ENCODE results near the gene ACKR3. TPM values are rescaled to one million over a fixed set of nuclear protein-coding genes. Genes with fewer than 3 reads are reported as not detected.

The ACKR3 gene
- total and polyA plus RNA-seq, 3 experiments from 2014 or later, result 0.90 to 5.5 (median 1.6) TPM

GRCh38 chr2:236576953-236577352 lies 7.3 kb downstream of the ACKR3 start:
- H3K9me3 ChIP-seq (ENCODE audit: low read length), result no peaks in the 10 kb centered on the region
- Mint-ChIP-seq H3K27ac (peak overlapping the region in 2 of 8 donors; percentile 17 to 33), H3K9me3 (no peaks in the 10 kb centered on the region), H3K4me1 (peaks cover 0 to 5% (median 2%) of the 10 kb centered on the region in 3 donors), H3K4me3 (no peak overlapping the region), H3K27me3 (peaks cover 0 to 3% of the 10 kb centered on the region in 2 donors), H3K36me3 (peaks cover 12 to 55% (median 16%) of the 10 kb centered on the region in 3 donors)
- H3K4me3 ChIP-seq (ENCODE audit: low read length), result no peak overlapping the region
- POLR2A ChIA-PET, result no interaction called here
- peaks cover 13% of the 10 kb centered on the region for H3K36me3 ChIP-seq (ENCODE audit: insufficient read depth, low read length)
- no peak for DNase-seq
- CTCF ChIA-PET, result interaction anchor here (1.7 to 2.4 kb wide), 2 partner anchors 8 to 64 kb away, joined by 7 to 9 read pairs; partner anchors contain the start of gene ACKR3
- H3K27ac ChIP-seq (ENCODE audit: low read depth, low read length), result no peak overlapping the region
- H3K27me3 ChIP-seq (ENCODE audit: insufficient read depth, low read length, poor library complexity, severe bottlenecking), result no peaks in the 10 kb centered on the region
- no peaks in the 10 kb centered on the region for H3K4me1 ChIP-seq (ENCODE audit: insufficient read depth, low read length)

GRCh38 chr2:236577481-236578410 lies 8.1 kb downstream of the ACKR3 start:
- Histone ChIP-seq H3K4me1 (ENCODE audit: insufficient read depth, low read length) (no peaks in the 10 kb centered on the region), H3K9me3 (ENCODE audit: low read length) (no peaks in the 10 kb centered on the region), H3K27me3 (ENCODE audit: insufficient read depth, low read length, poor library complexity, severe bottlenecking) (no peaks in the 10 kb centered on the region), H3K27ac (ENCODE audit: low read depth, low read length) (no peak overlapping the region), H3K36me3 (ENCODE audit: insufficient read depth, low read length) (peaks cover 13% of the 10 kb centered on the region), H3K4me3 (ENCODE audit: low read length) (no peak overlapping the region)
- H3K27ac Mint-ChIP-seq, result peak overlapping the region in 3 of 8 donors; percentile 23 to 66 (median 32)
- no peak for DNase-seq
- H3K4me3 Mint-ChIP-seq, result no peak overlapping the region
- H3K36me3 Mint-ChIP-seq, result peaks cover 12 to 60% (median 16%) of the 10 kb centered on the region in 3 donors
- ChIA-PET POLR2A (no interaction called here), CTCF (interaction anchor here (2.4 kb wide), 1 partner anchor 8 kb away, joined by 9 read pairs; the partner anchor contains the start of gene ACKR3)
- H3K4me1 Mint-ChIP-seq, result peaks cover 0 to 3% (median 2%) of the 10 kb centered on the region in 3 donors
- H3K9me3 Mint-ChIP-seq, result no peaks in the 10 kb centered on the region
- H3K27me3 Mint-ChIP-seq, result peaks cover 0 to 3% of the 10 kb centered on the region in 2 donors

GRCh38 chr2:236578411-236578846 lies 8.8 kb downstream of the ACKR3 start:
- H3K27me3 ChIP-seq (ENCODE audit: insufficient read depth, low read length, poor library complexity, severe bottlenecking), result no peaks in the 10 kb centered on the region
- H3K4me1 ChIP-seq (ENCODE audit: insufficient read depth, low read length), result no peaks in the 10 kb centered on the region
- POLR2A ChIA-PET, result no interaction called here
- H3K9me3 ChIP-seq (ENCODE audit: low read length), result no peaks in the 10 kb centered on the region
- no peak overlapping the region for H3K27ac ChIP-seq (ENCODE audit: low read depth, low read length)
- no peaks in the 10 kb centered on the region for H3K9me3 Mint-ChIP-seq
- CTCF ChIA-PET, result interaction anchor here (2.4 kb wide), 1 partner anchor 9 kb away, joined by 9 read pairs; the partner anchor contains the start of gene ACKR3
- no peak overlapping the region for H3K4me3 ChIP-seq (ENCODE audit: low read length)
- H3K27ac Mint-ChIP-seq, result no peak overlapping the region
- DNase-seq, result no peak
- peaks cover 12 to 60% (median 18%) of the 10 kb centered on the region in 3 donors for H3K36me3 Mint-ChIP-seq
- H3K27me3 Mint-ChIP-seq, result peaks cover 0 to 3% of the 10 kb centered on the region in 2 donors
- H3K4me3 Mint-ChIP-seq, result no peak overlapping the region
- peaks cover 0 to 2% (median 0%) of the 10 kb centered on the region in 3 donors for H3K4me1 Mint-ChIP-seq
- peaks cover 13% of the 10 kb centered on the region for H3K36me3 ChIP-seq (ENCODE audit: insufficient read depth, low read length)

- Histone ChIP-seq H3K4me1 (ENCODE audit: insufficient read depth, low read length) (no peaks in the 10 kb centered on the region), H3K27me3 (ENCODE audit: insufficient read depth, low read length, poor library complexity, severe bottlenecking) (no peaks in the 10 kb centered on the region), H3K36me3 (ENCODE audit: insufficient read depth, low read length) (peaks cover 13% of the 10 kb centered on the region), H3K27ac (ENCODE audit: low read depth, low read length) (no peak overlapping the region), H3K4me3 (ENCODE audit: low read length) (no peak overlapping the region), H3K9me3 (ENCODE audit: low read length) (no peaks in the 10 kb centered on the region)
- H3K4me3 Mint-ChIP-seq, result no peak overlapping the region
- peaks cover 12 to 56% (median 18%) of the 10 kb centered on the region in 3 donors for H3K36me3 Mint-ChIP-seq
- peaks cover 0 to 2% of the 10 kb centered on the region in 2 donors for H3K27me3 Mint-ChIP-seq
- CTCF ChIA-PET, result interaction anchor here (2.4 kb wide), 1 partner anchor 10 kb away, joined by 9 read pairs; the partner anchor contains the start of gene ACKR3
- no peak overlapping the region for H3K27ac Mint-ChIP-seq
- no peaks in the 10 kb centered on the region for H3K9me3 Mint-ChIP-seq
- H3K4me1 Mint-ChIP-seq, result peaks cover 0 to 2% (median 0%) of the 10 kb centered on the region in 3 donors
- DNase-seq, result no peak
- POLR2A ChIA-PET, result no interaction called here
Observed at GRCh38 chr2:236579048-236579745, 9.6 kb downstream of the ACKR3 start.

GRCh38 chr2:236579746-236580315 lies 10.2 kb downstream of the ACKR3 start:
- Histone ChIP-seq H3K36me3 (ENCODE audit: insufficient read depth, low read length) (peaks cover 13% of the 10 kb centered on the region), H3K27ac (ENCODE audit: low read depth, low read length) (no peak overlapping the region), H3K4me1 (ENCODE audit: insufficient read depth, low read length) (no peaks in the 10 kb centered on the region), H3K27me3 (ENCODE audit: insufficient read depth, low read length, poor library complexity, severe bottlenecking) (no peaks in the 10 kb centered on the region), H3K4me3 (ENCODE audit: low read length) (no peak overlapping the region), H3K9me3 (ENCODE audit: low read length) (no peaks in the 10 kb centered on the region)
- peak overlapping the region in 1 of 8 donors; percentile 17 for H3K27ac Mint-ChIP-seq
- ChIA-PET POLR2A (no interaction called here), CTCF (no interaction called here)
- H3K27me3 Mint-ChIP-seq, result no peaks in the 10 kb centered on the region
- no peak for DNase-seq
- H3K4me1 Mint-ChIP-seq, result peaks cover 0 to 2% (median 0%) of the 10 kb centered on the region in 3 donors
- H3K36me3 Mint-ChIP-seq, result peaks cover 12 to 54% (median 18%) of the 10 kb centered on the region in 3 donors
- no peaks in the 10 kb centered on the region for H3K9me3 Mint-ChIP-seq
- H3K4me3 Mint-ChIP-seq, result no peak overlapping the region

- Mint-ChIP-seq H3K4me3 (no peak overlapping the region), H3K9me3 (peaks cover 0 to under 1% (median 0%) of the 10 kb centered on the region in 5 donors), H3K4me1 (peaks cover 0 to 2% (median 0%) of the 10 kb centered on the region in 3 donors), H3K27me3 (no peaks in the 10 kb centered on the region), H3K36me3 (peaks cover 12 to 52% (median 18%) of the 10 kb centered on the region in 3 donors), H3K27ac (peak overlapping the region in 2 of 8 donors; percentile 37 to 63)
- H3K27me3 ChIP-seq (ENCODE audit: insufficient read depth, low read length, poor library complexity, severe bottlenecking), result no peaks in the 10 kb centered on the region
- no peak overlapping the region for H3K27ac ChIP-seq (ENCODE audit: low read depth, low read length)
- H3K36me3 ChIP-seq (ENCODE audit: insufficient read depth, low read length), result peaks cover 13% of the 10 kb centered on the region
- POLR2A ChIA-PET, result no interaction called here
- no peaks in the 10 kb centered on the region for H3K9me3 ChIP-seq (ENCODE audit: low read length)
- no peak for DNase-seq
- H3K4me1 ChIP-seq (ENCODE audit: insufficient read depth, low read length), result no peaks in the 10 kb centered on the region
- CTCF ChIA-PET, result interaction anchor here (1.3 kb wide), 1 partner anchor 11 kb away, joined by 8 read pairs; the partner anchor contains the start of gene ACKR3
- H3K4me3 ChIP-seq (ENCODE audit: low read length), result no peak overlapping the region
Observed at GRCh38 chr2:236580746-236581355, 11.2 kb downstream of the ACKR3 start.

GRCh38 chr2:236581546-236581945 lies 11.9 kb downstream of the ACKR3 start:
- CTCF ChIA-PET, result interaction anchor here (1.3 kb wide), 1 partner anchor 12 kb away, joined by 8 read pairs; the partner anchor contains the start of gene ACKR3
- Mint-ChIP-seq H3K27ac (no peak overlapping the region), H3K9me3 (peaks cover 0 to 4% (median 0%) of the 10 kb centered on the region in 5 donors)

More at GRCh38 chr2:236581546-236581945, 11.9 kb downstream of the ACKR3 start:
- H3K27me3 ChIP-seq (ENCODE audit: insufficient read depth, low read length, poor library complexity, severe bottlenecking), result no peaks in the 10 kb centered on the region
- no peak for DNase-seq
- no peak overlapping the region for H3K4me3 ChIP-seq (ENCODE audit: low read length)
- H3K27me3 Mint-ChIP-seq, result no peaks in the 10 kb centered on the region
- H3K36me3 ChIP-seq (ENCODE audit: insufficient read depth, low read length), result peaks cover 13% of the 10 kb centered on the region
- H3K27ac ChIP-seq (ENCODE audit: low read depth, low read length), result no peak overlapping the region
- POLR2A ChIA-PET, result no interaction called here
- H3K4me3 Mint-ChIP-seq, result no peak overlapping the region
- peaks cover 12 to 46% (median 18%) of the 10 kb centered on the region in 3 donors for H3K36me3 Mint-ChIP-seq
- H3K9me3 ChIP-seq (ENCODE audit: low read length), result no peaks in the 10 kb centered on the region
- peaks cover 0 to 2% (median 0%) of the 10 kb centered on the region in 3 donors for H3K4me1 Mint-ChIP-seq
- no peaks in the 10 kb centered on the region for H3K4me1 ChIP-seq (ENCODE audit: insufficient read depth, low read length)
